Fibroblast of the conjunctiva (primary cell): ENCODE data around the gene PLXNA4.

Experiments
- DNase-seq: peaks from one replicate; pipeline ENCODE4 v3.0.0-alpha.2; 2010; ENCODE audit warnings: low read depth

Gene PLXNA4

GRCh38 chr7:132112106-132112505 is 464.2 kb downstream of the PLXNA4 start:
- no peak for DNase-seq

GRCh38 chr7:132110692-132111091 is 465.6 kb downstream of the PLXNA4 start:
- no peak for DNase-seq

- no peak for DNase-seq
These were observed 466.5 kb downstream of the PLXNA4 start for GRCh38 chr7:132109769-132110168.

- DNase-seq: no peak
These were observed 467.7 kb downstream of the PLXNA4 start for GRCh38 chr7:132108563-132108962.

DNA sequence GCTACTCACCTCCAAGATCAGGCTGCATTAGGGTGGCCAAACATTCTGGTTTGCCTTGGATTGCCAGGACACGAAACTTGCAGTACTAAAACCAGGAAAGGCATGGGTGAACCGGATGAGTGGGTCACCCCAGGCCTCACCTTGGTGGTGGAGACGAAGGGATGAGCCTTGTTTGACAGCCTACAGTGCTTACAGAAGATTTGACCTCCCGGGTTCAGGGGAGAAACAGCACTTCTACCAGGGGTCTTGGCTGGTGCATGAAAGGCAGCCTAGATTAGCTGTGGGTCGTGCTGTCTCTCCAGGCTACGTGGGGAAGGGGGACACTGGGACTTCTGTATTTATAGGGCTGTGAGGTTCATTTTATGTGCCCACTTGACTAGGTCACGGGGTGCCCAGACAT is 469.8 kb downstream of the PLXNA4 start:
- no peak for DNase-seq

- no peak for DNase-seq
These were observed 471.2 kb downstream of the PLXNA4 start for GRCh38 chr7:132105096-132105495.

GRCh38 chr7:132103718-132104117 is 472.6 kb downstream of the PLXNA4 start:
- DNase-seq: no peak

GRCh38 chr7:132102942-132103341 is 473.3 kb downstream of the PLXNA4 start:
- DNase-seq: no peak

GRCh38 chr7:132102391-132102790 is 473.9 kb downstream of the PLXNA4 start:
- DNase-seq: no peak

DNA sequence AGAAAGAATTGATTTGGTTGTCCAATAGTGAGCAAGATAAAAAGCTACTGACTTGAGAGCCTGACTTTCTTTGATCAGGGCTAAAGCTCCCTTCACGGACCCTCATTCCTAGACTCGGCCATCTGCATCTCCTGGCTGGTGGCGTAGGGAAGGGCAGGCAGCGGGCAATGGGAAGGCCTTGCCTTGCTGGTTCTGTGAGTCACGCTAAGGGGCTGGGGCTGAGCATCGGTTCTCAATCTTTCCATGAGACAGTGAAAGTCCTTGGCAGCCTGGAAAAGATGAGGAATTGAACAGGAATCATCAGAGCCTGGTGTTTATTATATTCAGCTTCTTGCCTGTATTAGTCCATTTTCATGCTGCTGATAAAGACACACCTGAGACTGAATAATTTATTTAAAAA is 475.3 kb downstream of the PLXNA4 start:
- DNase-seq: no peak

GRCh38 chr7:132100483-132100882 is 475.8 kb downstream of the PLXNA4 start:
- no peak for DNase-seq

- no peak for DNase-seq
These were observed 477.1 kb downstream of the PLXNA4 start for GRCh38 chr7:132099163-132099562.

- DNase-seq: no peak
These were observed 477.9 kb downstream of the PLXNA4 start for GRCh38 chr7:132098327-132098726.

- no peak for DNase-seq
These were observed 478.6 kb downstream of the PLXNA4 start for GRCh38 chr7:132097550-132098134.

- no peak for DNase-seq
These were observed 481.0 kb downstream of the PLXNA4 start for GRCh38 chr7:132095111-132095765.

- DNase-seq: no peak
These were observed 484.2 kb downstream of the PLXNA4 start for GRCh38 chr7:132092106-132092505.

DNA sequence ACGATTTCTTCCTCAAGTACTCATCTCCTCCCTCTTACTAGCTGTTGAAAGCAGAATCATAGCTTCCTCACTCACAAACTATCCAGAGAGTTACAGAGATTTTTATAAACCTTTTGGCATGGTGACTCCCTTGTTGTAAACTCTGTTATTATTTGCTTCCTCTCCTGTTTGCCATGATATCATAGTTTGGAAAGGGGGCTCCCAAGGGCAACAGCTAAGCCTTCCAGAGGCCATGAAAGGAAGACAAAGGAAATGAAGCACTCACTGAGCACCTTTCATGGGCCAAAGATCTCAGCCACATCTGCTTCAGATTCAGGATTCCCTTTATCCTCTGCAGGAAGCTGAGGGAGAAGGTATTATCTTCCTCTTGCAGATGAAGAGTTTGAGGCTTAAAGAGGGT is 484.6 kb downstream of the PLXNA4 start:
- no peak for DNase-seq

- DNase-seq: no peak
These were observed 485.8 kb downstream of the PLXNA4 start for GRCh38 chr7:132090444-132090843.

DNA sequence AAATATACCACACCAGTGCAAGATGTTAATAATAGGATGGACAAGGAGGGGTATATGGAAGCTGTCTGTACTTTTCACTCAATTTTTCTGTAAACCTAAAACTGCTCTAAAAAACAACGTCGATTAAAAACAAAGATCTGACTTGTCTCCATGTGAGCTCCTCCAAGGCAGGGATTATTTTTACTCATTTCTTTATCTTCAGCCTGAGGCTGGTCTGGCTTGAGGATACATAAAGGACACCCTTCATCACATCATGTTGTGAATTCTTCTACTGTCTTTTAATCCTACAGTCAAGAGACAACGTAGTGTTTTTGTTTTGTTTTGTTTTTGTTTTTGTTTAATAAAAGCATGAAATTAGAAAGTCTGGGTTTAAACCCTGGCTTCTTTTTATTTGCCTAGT is 486.9 kb downstream of the PLXNA4 start:
- DNase-seq: no peak

DNA sequence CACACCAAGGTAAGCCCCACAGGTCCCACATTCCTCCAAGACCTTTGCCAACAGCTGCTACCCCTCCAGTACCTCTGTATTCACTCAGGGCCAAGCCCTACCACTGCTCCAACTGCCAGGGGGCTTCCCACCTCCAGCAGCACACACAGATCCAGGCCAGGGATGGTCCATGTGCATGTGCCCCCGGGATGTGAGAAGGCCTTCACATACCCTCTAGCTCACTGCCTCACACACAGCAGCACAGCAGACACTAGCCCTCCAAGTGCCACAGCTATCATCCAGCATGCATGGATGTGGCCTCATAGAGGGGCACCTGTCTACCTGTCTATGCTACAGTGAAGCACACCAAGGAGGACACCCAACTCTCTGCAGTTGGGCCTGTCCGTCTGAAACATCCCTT is 488.8 kb downstream of the PLXNA4 start:
- no peak for DNase-seq

DNA sequence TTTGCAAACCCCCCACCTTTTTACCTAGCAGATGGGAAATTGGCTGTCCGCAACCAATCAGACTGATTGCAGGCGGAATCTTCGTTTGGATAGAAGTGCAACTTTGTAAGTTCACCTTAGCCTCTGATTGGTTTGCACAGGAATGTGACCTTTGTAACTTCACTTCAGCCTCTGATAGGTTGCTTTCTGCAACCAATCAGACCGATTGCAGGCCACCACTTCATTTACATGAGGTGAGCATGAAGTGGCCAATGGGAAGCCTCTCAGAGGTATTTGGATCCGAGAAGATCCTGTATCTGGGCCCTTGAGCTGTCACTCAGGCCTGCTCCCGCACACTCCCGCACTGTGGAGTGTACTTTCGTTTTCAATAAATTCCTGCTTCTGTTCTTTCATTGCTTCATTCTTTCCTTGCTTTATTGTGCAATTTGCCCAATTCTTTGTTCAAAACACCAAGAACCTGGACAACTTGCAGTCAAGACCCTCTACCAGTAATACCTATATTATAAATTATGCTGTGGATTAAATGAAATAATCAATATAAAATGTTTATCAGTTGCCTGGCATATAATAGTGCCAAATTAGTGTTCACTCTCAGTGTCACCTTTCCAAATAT is 491.4 kb downstream of the PLXNA4 start:
- DNase-seq: no peak

DNA sequence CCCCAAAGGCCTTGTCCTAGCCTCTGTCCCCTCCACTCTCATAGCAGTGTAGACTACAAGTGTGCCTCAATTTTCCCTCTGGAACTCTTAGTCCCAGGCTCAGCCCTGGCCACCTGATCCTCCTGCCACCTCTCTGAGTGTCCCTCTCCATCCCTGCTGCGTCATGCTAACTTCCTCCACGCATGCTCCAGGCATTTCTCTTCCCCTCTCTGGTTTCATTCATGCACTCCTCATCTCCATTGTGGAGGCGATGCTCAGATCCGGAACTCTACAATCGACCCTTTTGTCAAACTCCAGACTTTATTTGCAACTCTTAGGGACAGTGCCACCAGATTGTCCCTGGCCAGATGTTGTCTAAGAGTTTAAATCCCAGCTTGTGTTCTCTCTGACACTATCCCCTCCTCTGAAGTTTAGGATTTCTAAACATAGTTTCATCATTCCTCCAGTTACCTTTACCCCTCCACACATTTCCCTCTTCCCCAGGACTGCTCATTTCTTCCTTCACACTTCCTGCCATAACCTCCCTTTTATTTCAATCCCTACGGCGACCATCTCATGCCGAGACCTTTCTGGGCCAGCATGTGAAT is 492.6 kb downstream of the PLXNA4 start:
- no peak for DNase-seq

GRCh38 chr7:132083126-132083525 is 493.1 kb downstream of the PLXNA4 start:
- DNase-seq: no peak
